ENCODE measurements around the gene DCAF12L1. TPM values are rescaled to one million over a fixed set of nuclear protein-coding genes. Genes with fewer than 3 reads are reported as not detected.

The DCAF12L1 gene
- not detected in 2 replicates for total RNA-seq (2014; rRNA removed; shearing (Covaris generic))

GRCh38 chrX:126552313-126553022 lies at the start of gene DCAF12L1:
DCAF12L1 (minus strand) TSS chrX:126552814; CDS start chrX:126552608, 206 bp downstream.
- no peak for DNase-seq (ENCODE audit: low read depth)

- no peak for DNase-seq (ENCODE audit: low read depth)
Observed at GRCh38 chrX:126580877-126581276, 28.3 kb upstream of the DCAF12L1 start.

GRCh38 chrX:126575911-126576310 lies 23.3 kb upstream of the DCAF12L1 start:
- DNase-seq (ENCODE audit: low read depth), result no peak

GRCh38 chrX:126557151-126557550 lies 4.5 kb upstream of the DCAF12L1 start:
- DNase-seq (ENCODE audit: low read depth), result no peak

GRCh38 chrX:126551725-126552312 lies 795 bp downstream of the DCAF12L1 start:
- no peak for DNase-seq (ENCODE audit: low read depth)

GRCh38 chrX:126551306-126551705 lies 1.3 kb downstream of the DCAF12L1 start:
- no peak for DNase-seq (ENCODE audit: low read depth)

- no peak for DNase-seq (ENCODE audit: low read depth)
Observed at GRCh38 chrX:126550816-126551215, 1.8 kb downstream of the DCAF12L1 start.

GRCh38 chrX:126509923-126510322 lies 42.7 kb downstream of the DCAF12L1 start:
- DNase-seq (ENCODE audit: low read depth), result no peak
